ENCODE measurements around the gene SCO2. TPM values are rescaled to one million over a fixed set of nuclear protein-coding genes. Genes with fewer than 3 reads are reported as not detected.

Gene SCO2
- total and polyA plus RNA-seq, 2 of the 4 experiments (the other 2 are of a cell fraction) = 1.3 to 1.9 TPM

GRCh38 chr22:50487290-50488005 lies 38.0 kb downstream of the SCO2 start:
- Histone ChIP-seq H3K9me1 (ENCODE audit: insufficient read depth, low read length) (no peaks in the 10 kb centered on the region), H3K4me1 (ENCODE audit: control insufficient read depth, insufficient read depth, low read length) (no peaks in the 10 kb centered on the region), H3K79me1 (ENCODE audit: low read depth in 1 of 2, low read length in 2 of 2) (no peaks in the 10 kb centered on the region), H3K27ac (ENCODE audit: insufficient read depth, low read length) (no peak overlapping the region), H3K23ac (ENCODE audit: low read depth, low read length) (no peak overlapping the region), H4K5ac (ENCODE audit: low read depth, low read length) (no peak overlapping the region), H4K8ac (ENCODE audit: low read depth in 2 of 2, low read length in 2 of 2) (no peak overlapping the region), H3K9me3 (ENCODE audit: control insufficient read depth, insufficient read depth, low read length) (no peaks in the 10 kb centered on the region), H2BK120ac (ENCODE audit: low read depth, low read length) (no peak overlapping the region), H2AFZ (replicated peaks; ENCODE audit: low read length, poor library complexity) (no peak overlapping the region), H4K91ac (ENCODE audit: insufficient read depth, low read depth, low read length) (no peak overlapping the region), H2BK5ac (ENCODE audit: low read depth, low read length, poor library complexity, severe bottlenecking) (no peak overlapping the region), H3K18ac (ENCODE audit: low read depth, low read length) (no peak overlapping the region), H2AK9ac (replicated peaks; ENCODE audit: low read depth, low read length, poor library complexity) (no peak overlapping the region), H3K4me2 (ENCODE audit: low read depth, low read length) (no peak overlapping the region), H2AK5ac (ENCODE audit: low read depth, low read length) (no peak overlapping the region), H3K36me3 (ENCODE audit: control insufficient read depth, insufficient read depth, low read length) (peaks cover 4% of the 10 kb centered on the region; the same call in 1 of the 2 replicates), H2BK20ac (ENCODE audit: low read depth, low read length) (no peak overlapping the region), H3K9ac (ENCODE audit: low read depth, low read length) (no peak overlapping the region), H4K20me1 (ENCODE audit: insufficient read depth, low read length) (no peaks in the 10 kb centered on the region; the same call in 1 of the 2 replicates), H3K14ac (replicated peaks; ENCODE audit: low read depth, low read length) (no peak overlapping the region), H2BK15ac (ENCODE audit: low read depth, low read length) (no peak overlapping the region), H3K4ac (ENCODE audit: low read depth, low read length) (no peak overlapping the region), H3K4me3 (ENCODE audit: insufficient read depth, low read depth, low read length) (no peak overlapping the region), H3K56ac (ENCODE audit: extremely low read depth, insufficient read depth, low read length) (no peak overlapping the region), H3K27me3 (ENCODE audit: control insufficient read depth, insufficient read depth, low read length) (no peaks in the 10 kb centered on the region; the same call in 1 of the 2 replicates)
- no TSS peak for BruUV-seq (replicated peaks)
- no peak for DNase-seq
- TF ChIP-seq CEBPB (IDR thresholded peaks at IDR 0.05; ENCODE audit: low read depth, low read length) = no peak
- no peak for TF ChIP-seq MAZ (IDR thresholded peaks at IDR 0.05; ENCODE audit: borderline replicate concordance, low read depth, low read length)
- TF ChIP-seq RFX5 (IDR thresholded peaks at IDR 0.05; ENCODE audit: low read depth, low read length) = no peak
- TF ChIP-seq, protein P1, sequence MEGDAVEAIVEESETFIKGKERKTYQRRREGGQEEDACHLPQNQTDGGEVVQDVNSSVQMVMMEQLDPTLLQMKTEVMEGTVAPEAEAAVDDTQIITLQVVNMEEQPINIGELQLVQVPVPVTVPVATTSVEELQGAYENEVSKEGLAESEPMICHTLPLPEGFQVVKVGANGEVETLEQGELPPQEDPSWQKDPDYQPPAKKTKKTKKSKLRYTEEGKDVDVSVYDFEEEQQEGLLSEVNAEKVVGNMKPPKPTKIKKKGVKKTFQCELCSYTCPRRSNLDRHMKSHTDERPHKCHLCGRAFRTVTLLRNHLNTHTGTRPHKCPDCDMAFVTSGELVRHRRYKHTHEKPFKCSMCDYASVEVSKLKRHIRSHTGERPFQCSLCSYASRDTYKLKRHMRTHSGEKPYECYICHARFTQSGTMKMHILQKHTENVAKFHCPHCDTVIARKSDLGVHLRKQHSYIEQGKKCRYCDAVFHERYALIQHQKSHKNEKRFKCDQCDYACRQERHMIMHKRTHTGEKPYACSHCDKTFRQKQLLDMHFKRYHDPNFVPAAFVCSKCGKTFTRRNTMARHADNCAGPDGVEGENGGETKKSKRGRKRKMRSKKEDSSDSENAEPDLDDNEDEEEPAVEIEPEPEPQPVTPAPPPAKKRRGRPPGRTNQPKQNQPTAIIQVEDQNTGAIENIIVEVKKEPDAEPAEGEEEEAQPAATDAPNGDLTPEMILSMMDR (conservative IDR thresholded peaks at IDR 0.05; ENCODE audit: low read depth, low read length) = no peak
- TF ChIP-seq RAD21 (IDR thresholded peaks at IDR 0.05; ENCODE audit: low read length) = no peak
- TF ChIP-seq SMC3 (IDR thresholded peaks at IDR 0.05; ENCODE audit: low read depth, low read length) = no peak
- no peak for TF ChIP-seq MXI1 (IDR thresholded peaks at IDR 0.05; ENCODE audit: borderline replicate concordance, low read depth, low read length)
- no peak for TF ChIP-seq BHLHE40 (IDR thresholded peaks at IDR 0.05; ENCODE audit: low read depth, low read length)
- POLR2A ChIA-PET (ENCODE audit: unreplicated experiment) = no interaction called here
- intact Hi-C loops (cut with micrococcal nuclease) = no loop called here
- no peak for ATAC-seq (ENCODE audit: low read depth)
- no CpG with 5 or more reads among the region's 23 CpGs for WGBS, 2 experiments (ENCODE audit: extremely low coverage in 2 of 2, insufficient read length in 1 of 2)
- in situ Hi-C loops (cut with MboI; ENCODE audit: low sequenced_read_pairs) = no loop called here
- CTCF ChIA-PET = interaction anchor here (0.5 kb wide), 1 partner anchor 128 kb away, joined by 3 read pairs; no protein-coding TSS in a partner anchor
- dilution Hi-C loops (cut with HindIII; ENCODE audit: low sequenced_read_pairs, unreplicated experiment) = no loop called here
